ENCODE results near the gene UBAP1L. TPM values are rescaled to one million over a fixed set of nuclear protein-coding genes. Genes with fewer than 3 reads are reported as not detected.
"Not testable (repeated sequence)": the region's sequence is repeated elsewhere in the genome, so short reads cannot be mapped to it uniquely, and the experiment has no call there.

Gene UBAP1L
- total and polyA plus RNA-seq, 2 experiments from 2014 or later, result 1.8 to 2.5 TPM

DNA sequence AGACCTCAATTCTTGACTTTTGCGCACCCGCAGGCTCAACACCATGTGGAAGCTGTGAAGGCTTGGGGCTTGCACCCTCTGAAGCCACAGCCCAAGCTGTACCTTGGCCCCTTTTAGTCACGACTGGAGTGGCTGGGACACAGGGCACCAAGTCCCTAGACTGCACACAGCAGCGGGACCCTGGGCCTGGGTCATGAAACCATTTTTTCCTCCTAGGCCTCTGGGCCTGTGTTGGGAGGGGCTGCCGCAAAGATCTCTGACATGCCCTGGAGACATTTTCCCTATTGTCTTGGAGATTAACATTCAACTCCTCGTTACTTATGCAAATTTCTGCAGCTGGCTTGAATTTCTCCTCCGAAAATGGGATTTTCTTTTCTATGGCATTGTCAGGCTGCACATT is 22.1 kb upstream of the UBAP1L start:
- not testable (repeated sequence) for DNase-seq (ENCODE audit: low spot score); H3K4me1 ChIP-seq (ENCODE audit: insufficient read depth); H3K27me3 ChIP-seq; H3K4me2 ChIP-seq; H3K36me3 ChIP-seq (replicated peaks; ENCODE audit: insufficient read depth, low read depth); H3K4me3 ChIP-seq; H3K79me2 ChIP-seq; H2AFZ ChIP-seq; H4K20me1 ChIP-seq (ENCODE audit: insufficient read depth, poor library complexity, severe bottlenecking); H3K27ac ChIP-seq; H3K9me2 ChIP-seq (replicated peaks; ENCODE audit: insufficient read depth); H3K9me3 ChIP-seq (ENCODE audit: low read depth)
- 87% methylated on average over 7 of the region's 7 CpGs for WGBS (ENCODE audit: low lambda C conversion rate, missing lambda C conversion rate)

DNA sequence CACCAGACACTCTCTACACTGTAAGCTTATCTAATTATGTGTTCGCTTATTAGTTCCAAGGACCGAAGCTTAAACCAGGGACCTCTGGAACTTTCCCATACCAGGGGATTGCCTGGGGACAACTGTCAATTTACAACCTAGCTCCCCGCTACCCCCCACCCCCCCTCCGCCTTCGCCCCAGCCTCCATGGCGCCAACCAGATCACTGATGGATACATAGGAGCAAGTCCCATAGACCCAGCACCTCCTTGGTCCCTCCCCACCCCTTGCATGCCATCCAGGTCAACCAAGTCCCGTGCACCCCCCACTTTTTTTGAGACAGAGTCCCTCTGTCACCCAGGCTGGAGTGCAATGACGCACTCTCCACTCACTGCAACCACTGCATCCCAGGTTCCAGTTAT is 19.5 kb upstream of the UBAP1L start:
- H4K20me1 ChIP-seq (ENCODE audit: insufficient read depth, poor library complexity, severe bottlenecking), result peaks cover 25% of the 10 kb centered on the region
- no peak for DNase-seq (ENCODE audit: low spot score)
- H3K4me2 ChIP-seq, result peak overlapping the region; percentile 79
- WGBS (ENCODE audit: low lambda C conversion rate, missing lambda C conversion rate), result 94% methylated on average over 8 of the region's 8 CpGs
- H3K4me3 ChIP-seq, result no peak overlapping the region
- H3K27me3 ChIP-seq, result no peaks in the 10 kb centered on the region
- peaks cover 6% of the 10 kb centered on the region for H3K4me1 ChIP-seq (ENCODE audit: insufficient read depth)
- no peaks in the 10 kb centered on the region for H3K9me3 ChIP-seq (ENCODE audit: low read depth)
- H3K79me2 ChIP-seq, result peaks cover 33% of the 10 kb centered on the region
- no peaks in the 10 kb centered on the region for H3K9me2 ChIP-seq (replicated peaks; ENCODE audit: insufficient read depth)
- no peak overlapping the region for H3K27ac ChIP-seq
- H3K36me3 ChIP-seq (replicated peaks; ENCODE audit: insufficient read depth, low read depth), result no peaks in the 10 kb centered on the region
- H2AFZ ChIP-seq, result no peak overlapping the region
- TF ChIP-seq EZH2 (IDR thresholded peaks at IDR 0.05; ENCODE audit: borderline replicate concordance) (no peak), EZH2phosphoT487 (IDR thresholded peaks at IDR 0.05; ENCODE audit: low read depth, severe bottlenecking, unreplicated experiment) (no peak)
- TF ChIP-seq, protein P1, sequence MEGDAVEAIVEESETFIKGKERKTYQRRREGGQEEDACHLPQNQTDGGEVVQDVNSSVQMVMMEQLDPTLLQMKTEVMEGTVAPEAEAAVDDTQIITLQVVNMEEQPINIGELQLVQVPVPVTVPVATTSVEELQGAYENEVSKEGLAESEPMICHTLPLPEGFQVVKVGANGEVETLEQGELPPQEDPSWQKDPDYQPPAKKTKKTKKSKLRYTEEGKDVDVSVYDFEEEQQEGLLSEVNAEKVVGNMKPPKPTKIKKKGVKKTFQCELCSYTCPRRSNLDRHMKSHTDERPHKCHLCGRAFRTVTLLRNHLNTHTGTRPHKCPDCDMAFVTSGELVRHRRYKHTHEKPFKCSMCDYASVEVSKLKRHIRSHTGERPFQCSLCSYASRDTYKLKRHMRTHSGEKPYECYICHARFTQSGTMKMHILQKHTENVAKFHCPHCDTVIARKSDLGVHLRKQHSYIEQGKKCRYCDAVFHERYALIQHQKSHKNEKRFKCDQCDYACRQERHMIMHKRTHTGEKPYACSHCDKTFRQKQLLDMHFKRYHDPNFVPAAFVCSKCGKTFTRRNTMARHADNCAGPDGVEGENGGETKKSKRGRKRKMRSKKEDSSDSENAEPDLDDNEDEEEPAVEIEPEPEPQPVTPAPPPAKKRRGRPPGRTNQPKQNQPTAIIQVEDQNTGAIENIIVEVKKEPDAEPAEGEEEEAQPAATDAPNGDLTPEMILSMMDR (IDR thresholded peaks at IDR 0.05; ENCODE audit: poor library complexity), result no peak

DNA sequence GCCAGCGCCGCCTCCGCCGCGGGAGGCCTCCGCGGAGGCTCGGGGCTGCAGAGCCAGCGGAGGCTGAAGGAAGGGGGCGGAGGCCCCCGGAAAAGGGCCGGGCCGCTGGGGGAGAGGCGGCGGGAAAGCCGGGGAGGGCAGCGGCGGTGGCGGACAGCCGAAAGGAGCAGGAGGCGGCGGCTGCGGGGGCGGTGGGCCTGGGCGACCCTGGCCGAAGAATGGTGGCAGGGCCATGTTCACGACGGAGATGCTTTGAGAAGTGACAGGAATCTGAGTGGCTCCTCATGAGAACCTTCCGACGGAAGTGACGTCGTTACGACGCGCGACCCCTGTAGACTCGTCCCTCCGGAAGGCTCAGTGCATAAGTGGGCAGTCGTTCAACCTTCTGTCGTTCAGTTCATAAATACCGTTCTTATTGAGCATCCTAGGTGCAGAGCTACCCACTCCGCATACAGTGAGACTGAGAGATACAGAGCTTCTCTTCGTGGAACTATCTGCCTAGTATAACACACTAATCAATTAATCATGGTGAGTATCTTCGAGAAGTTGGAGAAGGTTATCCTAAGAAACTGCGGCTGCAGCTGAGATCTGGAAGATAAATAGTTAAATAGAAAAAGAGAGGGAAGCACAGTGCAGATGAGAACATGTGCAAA is 18.7 kb upstream of the UBAP1L start, which contains the start of gene PDCD7:
Gene PDCD7, minus strand, starts transcription at position 261 of the 653 bp plus-strand sequence. Its CDS starts 27 bp downstream, at position 234.
- Histone ChIP-seq H3K4me1 (ENCODE audit: insufficient read depth) (peaks cover 6% of the 10 kb centered on the region), H4K20me1 (ENCODE audit: insufficient read depth, poor library complexity, severe bottlenecking) (peaks cover 27% of the 10 kb centered on the region), H3K27me3 (no peaks in the 10 kb centered on the region), H3K4me2 (peak within 1 kb of the TSS; percentile 79), H2AFZ (peak within 1 kb of the TSS; percentile 87), H3K9me3 (ENCODE audit: low read depth) (no peaks in the 10 kb centered on the region), H3K36me3 (replicated peaks; ENCODE audit: insufficient read depth, low read depth) (no peaks in the 10 kb centered on the region), H3K9me2 (replicated peaks; ENCODE audit: insufficient read depth) (no peaks in the 10 kb centered on the region), H3K79me2 (peaks cover 39% of the 10 kb centered on the region), H3K4me3 (peak within 1 kb of the TSS; percentile 40), H3K27ac (peak within 1 kb of the TSS; percentile 95)
- DNase-seq (ENCODE audit: low spot score), result peak; percentile 93
- 5% methylated on average over 26 of the region's 45 CpGs for WGBS (ENCODE audit: low lambda C conversion rate, missing lambda C conversion rate)
- TF ChIP-seq EZH2phosphoT487 (IDR thresholded peaks at IDR 0.05; ENCODE audit: low read depth, severe bottlenecking, unreplicated experiment) (no peak), EZH2 (IDR thresholded peaks at IDR 0.05; ENCODE audit: borderline replicate concordance) (no peak)
- TF ChIP-seq, protein P1 (IDR thresholded peaks at IDR 0.05; ENCODE audit: poor library complexity), result no peak

DNA sequence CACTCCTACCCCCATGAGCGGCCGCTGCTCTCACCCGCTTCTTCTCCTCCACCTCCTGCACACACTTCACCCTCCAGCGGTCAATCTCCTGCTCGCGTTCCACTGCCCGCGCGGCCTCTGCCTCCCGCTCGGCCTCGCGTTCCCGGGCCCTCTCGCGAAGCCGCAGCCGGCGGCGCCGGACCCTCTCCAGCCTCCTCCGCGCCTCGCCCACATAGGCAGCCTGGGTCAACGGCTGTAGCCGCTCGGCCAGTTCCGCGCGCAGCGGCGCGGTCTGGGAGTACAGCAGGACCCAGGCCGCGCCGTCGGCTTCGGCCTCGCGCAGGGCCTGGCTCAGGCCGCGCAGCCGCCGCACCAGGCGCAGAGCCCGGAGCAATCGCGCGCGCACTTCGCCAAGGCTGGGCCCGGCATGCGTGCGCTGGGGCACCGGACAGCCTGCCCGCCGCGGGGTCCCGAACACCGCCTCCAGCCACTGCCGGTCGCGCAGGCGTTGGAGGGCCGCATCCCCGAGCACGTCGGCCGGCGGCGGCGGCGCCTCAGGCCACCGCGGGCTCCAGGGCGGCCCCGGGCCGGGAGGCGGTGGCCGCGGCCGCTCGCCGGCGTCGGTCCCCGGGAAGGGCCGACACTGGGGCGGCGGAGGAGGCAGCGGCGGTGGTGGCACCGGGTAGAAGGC is 18.0 kb upstream of the UBAP1L start:
- peak overlapping the region; percentile 79 for H3K4me2 ChIP-seq
- H3K9me2 ChIP-seq (replicated peaks; ENCODE audit: insufficient read depth), result no peaks in the 10 kb centered on the region
- H2AFZ ChIP-seq, result peak overlapping the region; percentile 73
- WGBS (ENCODE audit: low lambda C conversion rate, missing lambda C conversion rate), result 1% methylated on average over 92 of the region's 93 CpGs
- DNase-seq (ENCODE audit: low spot score), result peak; percentile 74
- no peak for TF ChIP-seq EZH2 (IDR thresholded peaks at IDR 0.05; ENCODE audit: borderline replicate concordance)
- no peak for TF ChIP-seq EZH2phosphoT487 (IDR thresholded peaks at IDR 0.05; ENCODE audit: low read depth, severe bottlenecking, unreplicated experiment)
- TF ChIP-seq, protein P1 (IDR thresholded peaks at IDR 0.05; ENCODE audit: poor library complexity), result no peak
- no peaks in the 10 kb centered on the region for H3K9me3 ChIP-seq (ENCODE audit: low read depth)
- H3K27me3 ChIP-seq, result no peaks in the 10 kb centered on the region
- H3K79me2 ChIP-seq, result peaks cover 39% of the 10 kb centered on the region
- H3K36me3 ChIP-seq (replicated peaks; ENCODE audit: insufficient read depth, low read depth), result no peaks in the 10 kb centered on the region
- H3K4me3 ChIP-seq, result peak overlapping the region; percentile 40
- H4K20me1 ChIP-seq (ENCODE audit: insufficient read depth, poor library complexity, severe bottlenecking), result peaks cover 27% of the 10 kb centered on the region
- H3K27ac ChIP-seq, result peak overlapping the region; percentile 95
- H3K4me1 ChIP-seq (ENCODE audit: insufficient read depth), result peaks cover 6% of the 10 kb centered on the region

Data from hepatocyte (in vitro differentiated cells).